HG02678 (cell line): ENCODE results near the gene RPTOR.

Experiments used
- ATAC-seq: cut with Tn5 transposase; IDR thresholded peaks from one replicate; pipeline ENCODE4 v1.9.1; 2021; ENCODE audit warnings: mild to moderate bottlenecking, moderate library complexity; ENCODE audit not compliant: unreplicated experiment

The RPTOR gene

DNA sequence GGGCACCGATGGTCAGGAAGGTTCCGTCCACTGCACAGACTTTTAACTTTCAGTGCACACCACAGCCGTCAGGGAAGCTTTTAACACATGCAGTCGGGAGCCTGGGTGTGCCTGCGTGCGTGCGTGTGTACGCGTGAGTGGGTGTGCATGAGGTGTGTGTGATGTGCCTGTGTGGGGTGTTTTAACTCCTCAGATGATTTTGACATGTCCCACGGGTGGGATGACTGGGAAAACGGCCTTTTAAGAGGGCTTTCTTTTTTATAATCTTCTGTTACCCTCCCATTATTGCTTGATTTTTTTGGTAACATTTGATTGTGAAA is 294.3 kb downstream of the RPTOR start:
- ATAC-seq, result no peak

DNA sequence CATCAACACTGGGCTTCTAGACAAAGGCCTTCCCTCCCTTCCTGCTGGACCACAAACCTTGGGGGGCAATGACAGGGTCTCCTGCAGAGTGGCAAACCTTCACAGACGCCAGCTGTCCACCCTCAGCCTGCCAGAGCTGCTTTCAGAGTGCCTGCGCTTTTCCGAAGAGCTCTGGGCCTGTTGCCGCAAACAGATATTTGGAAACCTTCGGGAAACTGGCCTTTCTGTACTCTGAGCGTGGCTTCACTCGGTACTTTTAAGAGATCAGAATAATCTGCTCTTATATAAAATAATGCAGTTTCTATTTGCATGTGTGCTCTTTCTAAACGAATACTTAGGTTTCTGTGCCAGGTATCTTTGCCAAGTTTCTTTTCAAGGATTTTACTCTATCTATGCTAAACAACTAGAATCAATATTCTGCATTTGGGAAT is 294.9 kb downstream of the RPTOR start:
- no peak for ATAC-seq

DNA sequence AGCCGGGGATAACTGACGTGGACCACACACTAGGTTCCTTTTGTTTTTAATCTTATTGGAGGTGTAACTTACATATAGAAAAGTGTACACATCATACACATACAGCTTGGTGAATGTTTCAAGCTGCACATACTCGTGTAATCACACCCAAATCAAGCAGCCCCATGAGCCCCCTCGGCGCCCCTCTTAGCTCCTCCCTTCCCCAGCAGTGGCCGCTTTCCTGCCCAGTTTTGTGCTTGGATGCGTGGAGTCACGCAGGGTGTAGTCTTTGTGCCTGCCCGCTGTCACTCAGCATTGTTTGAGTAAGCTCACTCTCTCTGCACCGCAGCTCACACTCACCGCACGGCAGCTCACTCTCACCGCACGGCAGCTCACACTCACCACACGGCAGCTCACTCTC is 295.3 kb downstream of the RPTOR start:
- ATAC-seq, result no peak

DNA sequence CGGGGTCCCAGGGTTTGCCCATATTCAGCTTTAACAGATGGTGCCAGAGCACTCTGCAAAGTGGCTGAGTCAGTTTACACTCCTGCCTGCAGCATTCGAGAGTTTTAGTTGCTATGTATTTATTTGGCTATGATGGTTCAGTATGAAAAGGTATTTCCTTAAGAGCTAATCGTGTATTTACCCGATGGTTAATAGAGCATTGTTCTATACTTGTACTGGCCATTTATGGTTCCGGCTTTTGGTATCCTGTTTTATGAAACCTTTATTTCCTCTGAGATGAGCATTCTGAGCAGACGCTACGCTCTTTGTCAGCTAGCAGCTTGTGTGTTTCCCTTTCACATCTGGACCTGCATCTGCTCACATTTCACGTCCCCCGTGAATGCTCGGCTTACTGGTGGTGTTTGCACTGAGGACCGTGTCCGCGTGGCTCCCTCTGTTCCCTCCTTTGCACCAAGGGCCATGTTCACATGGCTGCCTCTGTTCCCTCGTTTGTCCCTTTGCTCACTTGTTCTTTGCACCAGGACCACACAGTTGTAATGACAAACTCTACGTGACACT is 297.9 kb downstream of the RPTOR start:
- no peak for ATAC-seq

DNA sequence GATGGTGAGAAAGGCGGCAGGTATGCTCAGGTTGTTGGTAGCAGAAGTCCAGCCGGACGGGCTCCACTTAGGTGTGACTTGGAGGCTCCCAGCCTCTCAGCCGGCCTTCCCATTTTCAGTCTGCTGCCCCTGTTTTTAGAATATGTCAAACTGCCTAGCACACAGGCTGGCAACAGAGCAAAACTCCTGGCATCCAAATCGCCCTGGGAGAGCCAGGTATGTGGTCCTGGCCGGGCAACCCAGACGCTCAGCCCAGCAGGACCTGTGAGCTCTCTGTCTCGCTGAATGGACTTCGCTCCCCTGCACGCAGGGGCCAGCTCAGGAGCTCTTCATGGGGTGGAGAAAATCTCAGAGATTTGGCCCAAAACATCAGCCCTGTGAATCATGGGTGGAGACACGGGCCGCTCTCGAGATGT is 299.1 kb downstream of the RPTOR start:
- no peak for ATAC-seq

GRCh38 chr17:80844418-80844990 is 299.9 kb downstream of the RPTOR start:
- no peak for ATAC-seq

GRCh38 chr17:80845069-80845862 is 300.6 kb downstream of the RPTOR start:
- no peak for ATAC-seq

DNA sequence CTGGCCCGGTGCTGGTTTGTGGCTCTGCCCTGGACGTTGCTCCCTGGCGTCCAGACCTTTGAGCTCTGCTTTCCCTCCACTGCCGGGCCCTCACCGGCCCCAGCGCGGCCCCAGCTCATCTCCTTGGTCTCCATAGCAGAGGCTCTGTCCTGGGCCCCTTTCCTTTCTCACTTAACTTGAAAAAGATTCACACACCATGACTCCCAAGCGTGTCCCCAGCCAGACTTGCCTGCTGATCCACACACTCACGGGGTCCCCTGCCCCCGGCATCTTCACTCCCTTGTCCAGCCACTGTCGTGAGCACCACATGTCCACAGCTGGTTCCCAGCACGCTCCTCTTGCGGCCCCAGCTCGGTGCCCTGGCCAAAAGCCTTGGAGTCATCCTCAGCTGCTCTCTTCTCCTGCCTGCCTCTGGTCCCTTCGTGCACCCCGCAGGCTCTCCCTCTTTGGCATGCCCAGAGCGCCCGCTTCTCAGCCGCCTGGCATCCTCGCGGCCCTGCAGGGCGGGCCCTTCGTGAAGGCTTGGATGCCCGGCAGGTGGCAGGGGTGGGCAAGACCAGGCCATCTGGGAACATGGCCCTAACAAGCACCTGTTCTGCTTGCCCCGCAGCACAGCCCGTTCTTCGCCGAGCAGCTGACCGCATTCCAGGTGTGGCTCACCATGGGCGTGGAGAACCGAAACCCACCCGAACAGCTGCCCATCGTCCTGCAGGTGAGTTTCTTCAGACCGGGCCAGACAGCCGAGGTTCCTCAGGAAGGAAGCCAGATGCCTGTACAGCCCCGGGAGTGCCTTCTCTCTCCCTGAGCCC is 301.4 kb downstream of the RPTOR start:
- no peak for ATAC-seq

- ATAC-seq, result no peak
Measured at GRCh38 chr17:80846932-80847331, 302.3 kb downstream of the RPTOR start.

GRCh38 chr17:80847496-80848230 is 303.0 kb downstream of the RPTOR start:
- ATAC-seq, result no peak

GRCh38 chr17:80848449-80849102 is 303.9 kb downstream of the RPTOR start:
- ATAC-seq, result no peak

- no peak for ATAC-seq
Measured at GRCh38 chr17:80849119-80849518, 304.5 kb downstream of the RPTOR start.

DNA sequence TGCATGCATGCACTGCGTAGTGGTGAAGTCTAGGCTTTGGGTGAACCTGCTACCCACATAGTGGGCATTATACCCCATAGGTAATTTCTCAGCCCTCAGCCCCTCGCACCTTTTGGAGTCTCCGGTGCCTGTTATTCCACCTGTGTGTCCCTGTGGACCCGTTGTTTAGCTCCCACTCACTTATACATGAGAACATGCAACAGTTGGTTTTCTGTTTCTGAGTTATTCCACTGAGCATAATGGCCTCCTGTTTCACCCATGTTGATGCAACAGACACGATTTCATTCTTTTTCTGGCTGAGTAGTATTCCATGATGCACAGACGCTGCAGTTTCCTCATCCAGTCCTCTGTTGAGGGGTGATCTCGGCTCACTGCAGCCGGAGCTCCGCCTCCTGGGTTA is 305.5 kb downstream of the RPTOR start:
- ATAC-seq, result no peak

DNA sequence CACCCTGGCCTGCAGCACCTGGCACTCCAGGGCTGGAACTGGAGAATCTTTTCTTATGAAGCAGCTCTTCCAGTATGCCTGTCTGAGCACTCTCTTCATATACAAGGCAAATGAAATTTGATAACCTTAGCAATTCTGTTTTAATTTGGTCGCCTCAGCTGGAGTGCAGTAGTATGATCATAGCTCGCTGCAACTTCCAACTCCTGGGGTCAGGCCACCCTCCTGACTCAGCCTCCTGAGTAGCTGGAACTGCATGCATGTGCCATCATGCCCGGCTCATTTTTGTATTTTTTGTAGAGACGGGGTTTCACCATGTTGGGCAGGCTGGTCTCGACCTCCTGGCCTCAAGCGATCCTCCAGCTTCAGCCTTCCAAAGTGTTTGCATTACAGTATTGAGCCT is 306.2 kb downstream of the RPTOR start:
- no peak for ATAC-seq

DNA sequence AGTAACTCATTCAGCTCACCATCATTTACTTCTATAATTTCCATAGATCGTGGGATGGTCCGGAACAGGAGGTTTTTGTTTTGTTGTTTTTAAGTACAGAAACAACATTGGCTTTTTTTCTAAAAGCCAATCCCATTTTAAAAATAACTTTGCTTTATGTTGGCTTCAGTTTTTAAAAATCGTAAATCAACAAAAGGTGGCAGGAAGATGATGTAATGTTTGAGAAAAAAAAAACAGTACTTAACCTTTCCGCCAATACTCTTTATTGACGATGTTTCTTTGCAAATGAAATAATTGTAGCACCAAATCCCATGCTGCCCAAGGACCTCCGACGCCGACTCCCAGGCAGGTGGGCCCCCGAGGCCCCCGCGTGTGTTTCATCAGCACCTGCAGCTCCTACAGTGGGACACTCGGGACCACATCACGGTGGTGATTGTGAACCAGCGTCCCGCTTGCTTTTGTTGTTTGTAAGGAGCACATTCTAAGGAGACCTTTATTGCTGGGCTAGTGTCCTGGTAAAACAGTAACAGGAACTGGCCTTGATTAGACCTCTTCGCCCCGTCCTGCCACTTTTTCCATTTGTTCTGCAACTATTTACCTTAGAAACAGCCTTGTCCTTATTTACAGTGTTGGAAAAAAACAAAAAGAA is 306.8 kb downstream of the RPTOR start:
- no peak for ATAC-seq

GRCh38 chr17:80852476-80853015 is 307.9 kb downstream of the RPTOR start:
- ATAC-seq, result no peak

- ATAC-seq, result no peak
Measured at GRCh38 chr17:80853076-80853475, 308.4 kb downstream of the RPTOR start.

DNA sequence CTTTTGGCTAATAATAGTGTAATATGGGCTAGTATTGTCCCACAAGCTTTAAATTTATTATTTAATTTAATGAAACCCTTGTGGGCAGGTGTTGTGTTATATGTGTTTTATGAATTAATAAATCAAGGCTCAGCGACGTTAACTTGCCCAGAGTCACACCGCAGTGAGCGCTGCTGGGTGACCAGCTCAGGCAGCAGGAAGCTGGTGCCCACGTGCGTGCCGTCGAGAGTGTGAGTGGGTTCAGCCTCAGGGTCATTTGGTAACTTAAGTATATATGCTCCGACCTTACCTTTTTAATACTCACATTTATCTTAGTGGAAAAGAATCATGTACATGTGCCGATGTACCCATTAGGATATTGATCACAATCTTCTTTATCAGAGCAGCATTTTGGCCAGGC is 309.6 kb downstream of the RPTOR start:
- ATAC-seq, result no peak

- ATAC-seq, result no peak
Measured at GRCh38 chr17:80855196-80855947, 310.7 kb downstream of the RPTOR start.
